Stimulated activated CD8-positive, alpha-beta memory T cell treated with anti-CD3 and anti-CD28 coated beads, Interleukin-15, amount 100 ng/mL, for 1 hour (primary cell): ENCODE results near the gene MMP11.

Experiments used
- DNase-seq: peaks from one replicate; pipeline ENCODE4 v3.0.0-alpha.2; 2020; ENCODE audit warnings: low read depth

The MMP11 gene

GRCh38 chr22:23801886-23802377 is 29.3 kb downstream of the MMP11 start:
- DNase-seq: no peak

- no peak for DNase-seq
Measured at GRCh38 chr22:23803001-23803819, 30.6 kb downstream of the MMP11 start.

- no peak for DNase-seq
Measured at GRCh38 chr22:23804781-23805291, 32.2 kb downstream of the MMP11 start.

- DNase-seq: no peak
Measured at GRCh38 chr22:23806837-23807236, 34.2 kb downstream of the MMP11 start.

GRCh38 chr22:23812378-23812777 is 39.7 kb downstream of the MMP11 start:
- DNase-seq: no peak

GRCh38 chr22:23815541-23816155 is 43.0 kb downstream of the MMP11 start:
- no peak for DNase-seq

- no peak for DNase-seq
Measured at GRCh38 chr22:23816156-23816976, 43.7 kb downstream of the MMP11 start.

- DNase-seq: no peak
Measured at GRCh38 chr22:23817146-23817545, 44.5 kb downstream of the MMP11 start.

- DNase-seq: no peak
Measured at GRCh38 chr22:23818541-23818940, 45.9 kb downstream of the MMP11 start.

GRCh38 chr22:23820748-23821211 is 48.1 kb downstream of the MMP11 start:
- DNase-seq: no peak

GRCh38 chr22:23822101-23822671 is 49.5 kb downstream of the MMP11 start:
- DNase-seq: no peak

- DNase-seq: no peak
Measured at GRCh38 chr22:23823331-23823791, 50.7 kb downstream of the MMP11 start.

GRCh38 chr22:23824476-23825245 is 52.0 kb downstream of the MMP11 start:
- DNase-seq: no peak

GRCh38 chr22:23825246-23825905 is 52.7 kb downstream of the MMP11 start:
- DNase-seq: no peak

- DNase-seq: no peak
Measured at GRCh38 chr22:23826510-23827350, 54.1 kb downstream of the MMP11 start.

GRCh38 chr22:23827351-23827995 is 54.8 kb downstream of the MMP11 start:
- DNase-seq: no peak

- DNase-seq: no peak
Measured at GRCh38 chr22:23828800-23829680, 56.4 kb downstream of the MMP11 start.

GRCh38 chr22:23829845-23830372 is 57.3 kb downstream of the MMP11 start:
- no peak for DNase-seq
